DND-41 (cell line): ENCODE data around the gene GCLC.

ENCODE experiments used
- EZH2 ChIP-seq: IDR thresholded peaks from 3 replicates; pipeline ENCODE4 v1.6.1; 2012; ENCODE audit warnings: borderline replicate concordance, low read depth, mild to moderate bottlenecking, moderate library complexity, low read length, inconsistent platforms; ENCODE audit not compliant: severe bottlenecking
- TF ChIP-seq, protein P1 (sequence below): IDR thresholded peaks from 2 replicates; pipeline ENCODE4 v1.5.1; 2012; ENCODE audit warnings: borderline replicate concordance, low read length, moderate library complexity, mild to moderate bottlenecking; ENCODE audit not compliant: poor library complexity, severe bottlenecking; ENCODE audit errors: extremely low read depth

GRCh38 chr6:53461041-53461656, 83.8 kb downstream of the GCLC start:
- TF ChIP-seq EZH2, result no peak
- TF ChIP-seq, protein P1, sequence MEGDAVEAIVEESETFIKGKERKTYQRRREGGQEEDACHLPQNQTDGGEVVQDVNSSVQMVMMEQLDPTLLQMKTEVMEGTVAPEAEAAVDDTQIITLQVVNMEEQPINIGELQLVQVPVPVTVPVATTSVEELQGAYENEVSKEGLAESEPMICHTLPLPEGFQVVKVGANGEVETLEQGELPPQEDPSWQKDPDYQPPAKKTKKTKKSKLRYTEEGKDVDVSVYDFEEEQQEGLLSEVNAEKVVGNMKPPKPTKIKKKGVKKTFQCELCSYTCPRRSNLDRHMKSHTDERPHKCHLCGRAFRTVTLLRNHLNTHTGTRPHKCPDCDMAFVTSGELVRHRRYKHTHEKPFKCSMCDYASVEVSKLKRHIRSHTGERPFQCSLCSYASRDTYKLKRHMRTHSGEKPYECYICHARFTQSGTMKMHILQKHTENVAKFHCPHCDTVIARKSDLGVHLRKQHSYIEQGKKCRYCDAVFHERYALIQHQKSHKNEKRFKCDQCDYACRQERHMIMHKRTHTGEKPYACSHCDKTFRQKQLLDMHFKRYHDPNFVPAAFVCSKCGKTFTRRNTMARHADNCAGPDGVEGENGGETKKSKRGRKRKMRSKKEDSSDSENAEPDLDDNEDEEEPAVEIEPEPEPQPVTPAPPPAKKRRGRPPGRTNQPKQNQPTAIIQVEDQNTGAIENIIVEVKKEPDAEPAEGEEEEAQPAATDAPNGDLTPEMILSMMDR, result no peak
